ENCODE results near the gene SMURF2. TPM values are rescaled to one million over a fixed set of nuclear protein-coding genes. Genes with fewer than 3 reads are reported as not detected.

The SMURF2 gene
- polyA plus RNA-seq, 3 donors, result 35.6 to 39.6 (median 36.6) TPM

- peak; percentile 74 to 87 (median 86) for DNase-seq (ENCODE audit: low read depth in 3 of 3, low spot score in 2 of 3)
Observed at GRCh38 chr17:64505340-64506200, 156.5 kb downstream of the SMURF2 start.

- no peak for DNase-seq (ENCODE audit: low read depth in 3 of 3, low spot score in 2 of 3)
Observed at GRCh38 chr17:64504769-64505339, 157.3 kb downstream of the SMURF2 start.

- no peak for DNase-seq (ENCODE audit: low read depth in 3 of 3, low spot score in 2 of 3)
Observed at GRCh38 chr17:64503821-64504768, 158.0 kb downstream of the SMURF2 start.

- DNase-seq (ENCODE audit: low read depth in 3 of 3, low spot score in 2 of 3), result no peak
Observed at GRCh38 chr17:64503341-64503740, 158.8 kb downstream of the SMURF2 start.

- no peak for DNase-seq (ENCODE audit: low read depth in 3 of 3, low spot score in 2 of 3)
Observed at GRCh38 chr17:64502809-64503208, 159.3 kb downstream of the SMURF2 start.

- no peak for DNase-seq (ENCODE audit: low read depth in 3 of 3, low spot score in 2 of 3)
Observed at GRCh38 chr17:64502021-64502420, 160.1 kb downstream of the SMURF2 start.

- no peak for DNase-seq (ENCODE audit: low read depth in 3 of 3, low spot score in 2 of 3)
Observed at GRCh38 chr17:64500862-64501765, 161.0 kb downstream of the SMURF2 start.

- no peak for DNase-seq (ENCODE audit: low read depth in 3 of 3, low spot score in 2 of 3)
Observed at GRCh38 chr17:64500487-64500859, 161.6 kb downstream of the SMURF2 start.

GRCh38 chr17:64499805-64500486 lies 162.2 kb downstream of the SMURF2 start:
- DNase-seq (ENCODE audit: low read depth in 3 of 3, low spot score in 2 of 3), result no peak

- DNase-seq (ENCODE audit: low read depth in 3 of 3, low spot score in 2 of 3), result no peak
Observed at GRCh38 chr17:64498308-64499203, 163.6 kb downstream of the SMURF2 start.

- DNase-seq (ENCODE audit: low read depth in 3 of 3, low spot score in 2 of 3), result no peak
Observed at GRCh38 chr17:64497565-64498035, 164.5 kb downstream of the SMURF2 start.

GRCh38 chr17:64496786-64497564 lies 165.1 kb downstream of the SMURF2 start, which contains the start of gene POLG2:
Gene POLG2, minus strand, starts transcription at chr17:64497054. Its CDS starts 86 bp downstream, at chr17:64496968.
- DNase-seq (ENCODE audit: low read depth in 3 of 3, low spot score in 2 of 3), result peak; percentile 75 to 85 (median 80)

GRCh38 chr17:64496348-64496785 lies 165.7 kb downstream of the SMURF2 start:
- no peak for DNase-seq (ENCODE audit: low read depth in 3 of 3, low spot score in 2 of 3)
